Muscle layer of colon (tissue), 2 donors: ENCODE measurements around the gene PASK.

ENCODE experiments used
- H3K27ac ChIP-seq: one replicate; pipeline ENCODE4 v1.7.0; 2013; ENCODE audit warnings: low read depth, mild to moderate bottlenecking, low read length, moderate library complexity
- H3K27me3 ChIP-seq, 2 donors: one replicate each; pipeline ENCODE4 v1.7.0; 2013; ENCODE audit warnings: low read length in 2 of 2, mild to moderate bottlenecking in 2 of 2; ENCODE audit not compliant: insufficient read depth in 2 of 2, control insufficient read depth in 1 of 2
- H3K36me3 ChIP-seq: one replicate; pipeline ENCODE4 v1.7.0; 2013; ENCODE audit warnings: mild to moderate bottlenecking, low read length; ENCODE audit not compliant: insufficient read depth
- H3K4me1 ChIP-seq: one replicate; pipeline ENCODE4 v1.7.0; 2013; ENCODE audit warnings: mild to moderate bottlenecking, low read length; ENCODE audit not compliant: insufficient read depth
- H3K4me3 ChIP-seq, 2 donors: one replicate each; pipeline ENCODE4 v1.7.0; 2013; ENCODE audit warnings: low read length in 2 of 2, low read depth in 1 of 2, mild to moderate bottlenecking in 1 of 2, moderate library complexity in 1 of 2
- H3K9ac ChIP-seq: one replicate; pipeline ENCODE4 v1.7.0; 2013; ENCODE audit warnings: low read length
- H3K9me3 ChIP-seq: one replicate; pipeline ENCODE4 v1.7.0; 2013; ENCODE audit warnings: mild to moderate bottlenecking, low read length
- donor health status: abdominal sarcoma.
- donor health status: Adenocarcinoma of cecum.

The PASK gene

DNA sequence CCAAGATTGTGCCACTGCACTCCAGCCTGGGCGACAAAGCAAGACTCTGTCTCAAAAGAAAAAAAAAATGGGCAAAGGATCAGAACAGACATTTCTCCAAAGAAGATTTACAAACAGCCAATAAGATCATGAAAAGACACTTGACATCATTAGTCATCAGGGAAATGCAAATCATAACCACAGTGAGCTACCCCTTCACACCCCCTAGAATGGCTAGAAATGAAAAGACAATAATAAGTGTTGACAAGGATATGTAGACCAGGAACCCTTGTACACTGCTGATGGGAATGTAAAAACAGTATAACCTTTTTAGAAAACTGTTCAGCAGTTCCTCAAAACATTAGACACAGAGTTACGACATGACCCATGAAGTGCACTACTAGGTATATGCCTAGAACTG, 28.8 kb downstream of the PASK start:
- Histone ChIP-seq H3K9me3 (no peaks in the 10 kb centered on the region), H3K27ac (no peak overlapping the region), H3K36me3 (no peaks in the 10 kb centered on the region), H3K4me3 (no peak overlapping the region), H3K9ac (no peak overlapping the region), H3K27me3 (no peaks in the 10 kb centered on the region), H3K4me1 (no peaks in the 10 kb centered on the region)

GRCh38 chr2:241118737-241119505, 30.4 kb downstream of the PASK start:
- Histone ChIP-seq H3K36me3 (no peaks in the 10 kb centered on the region), H3K4me3 (no peak overlapping the region), H3K27me3 (no peaks in the 10 kb centered on the region), H3K9me3 (no peaks in the 10 kb centered on the region), H3K27ac (no peak overlapping the region), H3K9ac (no peak overlapping the region), H3K4me1 (no peaks in the 10 kb centered on the region)

GRCh38 chr2:241116606-241117560, 32.4 kb downstream of the PASK start:
- Histone ChIP-seq H3K27me3 (no peaks in the 10 kb centered on the region), H3K4me1 (no peaks in the 10 kb centered on the region), H3K36me3 (no peaks in the 10 kb centered on the region), H3K9ac (no peak overlapping the region), H3K27ac (no peak overlapping the region), H3K4me3 (no peak overlapping the region), H3K9me3 (no peaks in the 10 kb centered on the region)

- H3K4me1 ChIP-seq = no peaks in the 10 kb centered on the region
- no peaks in the 10 kb centered on the region for H3K36me3 ChIP-seq
- no peak overlapping the region for H3K4me3 ChIP-seq
- H3K9me3 ChIP-seq = no peaks in the 10 kb centered on the region
- no peak overlapping the region for H3K27ac ChIP-seq
- no peaks in the 10 kb centered on the region for H3K27me3 ChIP-seq
- H3K9ac ChIP-seq = no peak overlapping the region
These were observed 33.9 kb downstream of the PASK start for GRCh38 chr2:241115361-241115760.

DNA sequence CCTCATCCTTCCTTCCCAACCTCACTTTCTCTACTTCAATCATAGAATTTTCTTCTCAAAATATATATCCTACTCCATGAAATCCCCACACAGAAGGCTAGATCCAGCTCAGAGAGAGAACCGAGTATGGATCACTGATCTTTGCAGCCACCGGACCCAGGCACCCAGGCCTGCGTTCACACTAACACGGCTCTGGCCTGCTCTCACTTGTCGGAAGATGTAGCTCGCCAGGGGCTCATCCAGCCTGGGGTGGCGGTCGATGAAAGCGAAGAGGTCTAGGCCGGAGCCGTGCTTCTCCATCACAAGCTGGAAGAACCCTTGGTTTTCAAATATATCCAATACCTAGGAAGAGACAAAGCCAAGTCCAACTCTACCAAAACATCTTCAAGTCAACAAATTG, 34.4 kb downstream of the PASK start:
- H3K4me1 ChIP-seq = no peaks in the 10 kb centered on the region
- H3K9me3 ChIP-seq = no peaks in the 10 kb centered on the region
- no peaks in the 10 kb centered on the region for H3K36me3 ChIP-seq
- no peak overlapping the region for H3K9ac ChIP-seq
- H3K27ac ChIP-seq = no peak overlapping the region
- H3K27me3 ChIP-seq = no peaks in the 10 kb centered on the region
- H3K4me3 ChIP-seq = no peak overlapping the region

DNA sequence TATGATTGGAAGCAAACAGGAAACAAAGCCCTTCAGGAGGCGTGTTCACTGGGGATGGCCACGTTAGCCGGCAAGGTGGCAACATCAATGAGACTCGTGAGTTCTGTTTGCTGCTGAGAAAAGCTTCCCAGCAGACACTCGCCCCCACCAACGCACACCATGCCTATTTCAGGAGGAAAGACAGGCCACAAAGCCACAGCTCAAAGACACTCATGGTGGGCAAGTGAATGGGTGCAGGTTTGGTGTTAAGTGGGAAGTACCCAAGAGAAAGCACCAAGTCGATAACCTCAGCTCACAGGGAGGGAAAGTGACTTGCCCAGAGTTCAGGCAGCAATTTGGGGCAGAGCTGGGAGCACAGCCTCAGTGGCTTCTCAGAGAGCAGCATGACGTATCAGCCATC, 36.7 kb downstream of the PASK start:
- no peak overlapping the region for H3K9ac ChIP-seq
- H3K4me1 ChIP-seq = no peaks in the 10 kb centered on the region
- no peaks in the 10 kb centered on the region for H3K27me3 ChIP-seq
- no peaks in the 10 kb centered on the region for H3K36me3 ChIP-seq
- H3K4me3 ChIP-seq = no peak overlapping the region
- H3K27ac ChIP-seq = no peak overlapping the region
- no peaks in the 10 kb centered on the region for H3K9me3 ChIP-seq

DNA sequence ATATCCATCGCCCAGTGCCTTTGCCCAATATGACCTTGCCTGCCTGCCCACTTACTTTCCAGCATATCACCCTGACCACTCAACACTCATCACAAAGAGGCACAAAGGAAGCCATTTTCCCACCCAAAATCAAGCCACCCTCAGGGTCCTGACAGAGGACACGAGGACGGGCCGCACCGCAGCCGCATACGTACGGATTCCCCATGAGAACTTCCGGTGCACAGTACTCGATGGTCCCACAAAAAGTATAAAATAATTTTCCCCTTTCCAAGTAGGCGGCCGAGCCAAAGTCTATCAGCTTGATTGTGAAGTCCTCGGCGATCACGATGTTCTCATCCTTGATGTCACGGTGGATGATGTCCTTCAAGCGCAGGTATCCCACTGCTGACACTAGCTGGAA, 37.2 kb downstream of the PASK start:
- H3K9me3 ChIP-seq = no peaks in the 10 kb centered on the region
- no peaks in the 10 kb centered on the region for H3K4me1 ChIP-seq
- H3K36me3 ChIP-seq = no peaks in the 10 kb centered on the region
- no peak overlapping the region for H3K27ac ChIP-seq
- no peak overlapping the region for H3K4me3 ChIP-seq
- no peaks in the 10 kb centered on the region for H3K27me3 ChIP-seq
- no peak overlapping the region for H3K9ac ChIP-seq

DNA sequence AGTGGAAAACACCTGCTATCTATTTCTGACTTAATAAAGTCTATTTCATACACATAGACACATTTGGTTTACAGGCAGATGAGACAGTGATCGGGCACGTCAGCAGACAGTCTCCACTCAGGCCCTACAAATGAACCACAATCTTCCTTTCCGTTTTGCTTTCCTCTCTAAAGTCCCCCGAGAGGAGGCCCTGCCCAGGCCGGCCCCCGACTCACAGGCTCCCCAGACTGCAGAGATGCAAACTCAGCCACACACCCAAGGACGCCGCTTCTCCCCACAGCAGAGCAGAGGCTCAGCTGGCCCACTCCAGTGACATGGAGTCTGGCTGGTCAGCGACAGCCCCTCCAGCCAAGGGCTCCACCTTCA, 37.8 kb downstream of the PASK start:
- Histone ChIP-seq H3K27me3 (no peaks in the 10 kb centered on the region), H3K27ac (no peak overlapping the region), H3K9ac (no peak overlapping the region), H3K4me1 (no peaks in the 10 kb centered on the region), H3K4me3 (no peak overlapping the region), H3K9me3 (no peaks in the 10 kb centered on the region), H3K36me3 (no peaks in the 10 kb centered on the region)

GRCh38 chr2:241110607-241111439, 38.4 kb downstream of the PASK start:
- H3K4me1 ChIP-seq = no peaks in the 10 kb centered on the region
- no peaks in the 10 kb centered on the region for H3K27me3 ChIP-seq
- H3K9ac ChIP-seq = no peak overlapping the region
- H3K9me3 ChIP-seq = no peaks in the 10 kb centered on the region
- no peak overlapping the region for H3K27ac ChIP-seq
- no peak overlapping the region for H3K4me3 ChIP-seq
- no peaks in the 10 kb centered on the region for H3K36me3 ChIP-seq

- no peaks in the 10 kb centered on the region for H3K4me1 ChIP-seq
- no peaks in the 10 kb centered on the region for H3K27me3 ChIP-seq
- H3K36me3 ChIP-seq = no peaks in the 10 kb centered on the region
- H3K4me3 ChIP-seq = no peak overlapping the region
- H3K9me3 ChIP-seq = no peaks in the 10 kb centered on the region
- no peak overlapping the region for H3K9ac ChIP-seq
- no peak overlapping the region for H3K27ac ChIP-seq
These were observed 39.1 kb downstream of the PASK start for GRCh38 chr2:241110089-241110606.
